H1 (cell line): Measurements from ENCODE around the gene CTDP1. TPM values are rescaled to one million over a fixed set of nuclear protein-coding genes. Genes with fewer than 3 reads are reported as not detected.

Experiments used
- CBX5 ChIP-seq: fragments of 300-800, 300-1000 bp; sonication (generic); IDR thresholded peaks from 2 replicates; pipeline ENCODE4 v1.7.1; 2016; ENCODE audit warnings: antibody characterized with exemption, low read length, low read depth
- CEBPB ChIP-seq: IDR thresholded peaks from 2 replicates; pipeline ENCODE4 v1.6.1; 2012; ENCODE audit warnings: low read depth, low read length
- EZH2 ChIP-seq: fragments of 200-600 bp; sonication (generic); IDR thresholded peaks from 2 replicates; pipeline ENCODE4 v1.7.1; 2012; ENCODE audit warnings: low read depth, mild to moderate bottlenecking, moderate library complexity, low read length, inconsistent platforms; ENCODE audit not compliant: severe bottlenecking
- HDAC2 ChIP-seq, 2 experiments: fragments of 300-600 bp in 1 of 2; sonication (generic) in 1 of 2; IDR thresholded peaks; 2 replicates each; pipeline ENCODE4 v1.6.1; 2011 to 2012; ENCODE audit warnings: low read depth in 2 of 2, low read length in 2 of 2, mild to moderate bottlenecking in 2 of 2, moderate library complexity in 2 of 2, borderline replicate concordance in 1 of 2, inconsistent platforms in 1 of 2
- JUND ChIP-seq: IDR thresholded peaks from 2 replicates; pipeline ENCODE4 v1.6.1; 2011; ENCODE audit warnings: mild to moderate bottlenecking, improper control_type of control experiment, low read length
- POU5F1 ChIP-seq: IDR thresholded peaks from 2 replicates; pipeline ENCODE4 v1.6.1; 2011; ENCODE audit warnings: low read depth, mild to moderate bottlenecking, low read length, moderate library complexity
- SP2 ChIP-seq: IDR thresholded peaks from 2 replicates; pipeline ENCODE4 v1.6.1; 2012; ENCODE audit warnings: mild to moderate bottlenecking, low read length, inconsistent platforms
- TCF12 ChIP-seq: IDR thresholded peaks from 2 replicates; pipeline ENCODE4 v1.6.1; 2011; ENCODE audit warnings: low read depth, mild to moderate bottlenecking, low read length
- polyA plus RNA-seq, 7 experiments: library from polyadenylated mRNA; depleted of rRNA in 3 of 7; stranded (reverse) in 5 of 7; unstranded in 2 of 7; fragments of >200 nt in 5 of 7; fragments of 200-250 nt in 2 of 7; gene quantifications; 1 replicate in 5 of 7; 2 replicates in 1 of 7; 4 replicates in 1 of 7; pipeline versions ENCODE4 v1.2.1 to v1.2.3, GENCODE V29; 2011 to 2013; ENCODE audit warnings: missing spikeins in 2 of 7, mixed read lengths in 2 of 7
- total RNA-seq: library from RNA; stranded (reverse); fragmentation: NEBNext Ultra II Directional; extraction: Animal tissue kit (Norgen Biotek cat#: 25700); gene quantifications from 2 replicates; pipeline ENCODE4 v1.2.1, GENCODE V29; 2021
- TF ChIP-seq, protein P1 (sequence below): fragments of 300-600 bp; sonication (generic); IDR thresholded peaks from 2 replicates; pipeline ENCODE4 v1.7.1; 2012; ENCODE audit warnings: low read length, moderate library complexity, mild to moderate bottlenecking, inconsistent platforms; ENCODE audit not compliant: insufficient replicate concordance

CTDP1 gene
- total and polyA plus RNA-seq, 2 of the 8 experiments (the other 6 are each of a cell fraction or from before 2014, with no cell fraction given) = 16.6 to 37.0 TPM

DNA sequence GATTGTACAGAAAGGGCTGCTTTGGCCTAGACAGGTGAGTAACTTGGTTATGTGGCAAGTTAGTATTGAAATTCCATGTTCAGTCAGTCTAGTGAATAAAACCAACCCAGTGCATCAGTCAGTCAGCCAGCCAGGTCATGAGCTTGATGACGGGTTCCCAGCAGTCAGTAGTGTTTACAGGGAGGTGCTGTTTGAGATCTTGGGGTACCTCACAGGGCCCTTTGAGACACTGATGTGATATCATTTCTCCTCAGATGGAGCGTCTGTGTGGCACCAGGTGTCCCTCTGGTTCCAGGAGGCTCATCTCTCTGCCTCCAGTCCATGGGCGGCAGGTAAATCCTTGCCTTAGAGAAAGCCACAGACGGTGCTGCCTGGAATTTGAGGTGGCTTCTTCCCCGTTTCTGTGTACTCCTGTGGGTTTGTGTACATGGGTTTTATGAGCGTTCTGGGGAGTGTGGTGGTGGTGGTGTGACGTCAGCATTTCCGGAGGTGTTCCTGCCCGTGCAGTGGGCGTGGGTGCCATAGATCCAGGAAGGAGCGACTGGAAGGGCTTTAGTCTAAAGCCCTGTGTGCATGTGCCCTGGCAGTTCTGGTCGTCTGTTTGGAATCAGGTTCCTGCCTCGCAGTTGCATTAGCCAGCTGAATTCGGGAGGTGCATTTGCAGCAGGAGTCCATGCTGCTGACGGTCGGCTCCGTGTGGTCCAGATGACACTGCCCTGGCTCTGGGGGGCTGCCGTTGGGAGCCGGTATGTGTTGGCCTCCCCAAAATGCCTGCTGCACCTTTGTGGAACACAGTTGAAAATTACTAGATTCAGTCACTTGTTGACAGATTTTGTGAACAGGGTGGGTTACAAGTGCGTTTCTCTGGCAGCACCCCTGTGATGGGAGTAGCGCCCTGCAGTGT, 2.1 kb downstream of the CTDP1 start (continued):
- TF ChIP-seq, protein P1, sequence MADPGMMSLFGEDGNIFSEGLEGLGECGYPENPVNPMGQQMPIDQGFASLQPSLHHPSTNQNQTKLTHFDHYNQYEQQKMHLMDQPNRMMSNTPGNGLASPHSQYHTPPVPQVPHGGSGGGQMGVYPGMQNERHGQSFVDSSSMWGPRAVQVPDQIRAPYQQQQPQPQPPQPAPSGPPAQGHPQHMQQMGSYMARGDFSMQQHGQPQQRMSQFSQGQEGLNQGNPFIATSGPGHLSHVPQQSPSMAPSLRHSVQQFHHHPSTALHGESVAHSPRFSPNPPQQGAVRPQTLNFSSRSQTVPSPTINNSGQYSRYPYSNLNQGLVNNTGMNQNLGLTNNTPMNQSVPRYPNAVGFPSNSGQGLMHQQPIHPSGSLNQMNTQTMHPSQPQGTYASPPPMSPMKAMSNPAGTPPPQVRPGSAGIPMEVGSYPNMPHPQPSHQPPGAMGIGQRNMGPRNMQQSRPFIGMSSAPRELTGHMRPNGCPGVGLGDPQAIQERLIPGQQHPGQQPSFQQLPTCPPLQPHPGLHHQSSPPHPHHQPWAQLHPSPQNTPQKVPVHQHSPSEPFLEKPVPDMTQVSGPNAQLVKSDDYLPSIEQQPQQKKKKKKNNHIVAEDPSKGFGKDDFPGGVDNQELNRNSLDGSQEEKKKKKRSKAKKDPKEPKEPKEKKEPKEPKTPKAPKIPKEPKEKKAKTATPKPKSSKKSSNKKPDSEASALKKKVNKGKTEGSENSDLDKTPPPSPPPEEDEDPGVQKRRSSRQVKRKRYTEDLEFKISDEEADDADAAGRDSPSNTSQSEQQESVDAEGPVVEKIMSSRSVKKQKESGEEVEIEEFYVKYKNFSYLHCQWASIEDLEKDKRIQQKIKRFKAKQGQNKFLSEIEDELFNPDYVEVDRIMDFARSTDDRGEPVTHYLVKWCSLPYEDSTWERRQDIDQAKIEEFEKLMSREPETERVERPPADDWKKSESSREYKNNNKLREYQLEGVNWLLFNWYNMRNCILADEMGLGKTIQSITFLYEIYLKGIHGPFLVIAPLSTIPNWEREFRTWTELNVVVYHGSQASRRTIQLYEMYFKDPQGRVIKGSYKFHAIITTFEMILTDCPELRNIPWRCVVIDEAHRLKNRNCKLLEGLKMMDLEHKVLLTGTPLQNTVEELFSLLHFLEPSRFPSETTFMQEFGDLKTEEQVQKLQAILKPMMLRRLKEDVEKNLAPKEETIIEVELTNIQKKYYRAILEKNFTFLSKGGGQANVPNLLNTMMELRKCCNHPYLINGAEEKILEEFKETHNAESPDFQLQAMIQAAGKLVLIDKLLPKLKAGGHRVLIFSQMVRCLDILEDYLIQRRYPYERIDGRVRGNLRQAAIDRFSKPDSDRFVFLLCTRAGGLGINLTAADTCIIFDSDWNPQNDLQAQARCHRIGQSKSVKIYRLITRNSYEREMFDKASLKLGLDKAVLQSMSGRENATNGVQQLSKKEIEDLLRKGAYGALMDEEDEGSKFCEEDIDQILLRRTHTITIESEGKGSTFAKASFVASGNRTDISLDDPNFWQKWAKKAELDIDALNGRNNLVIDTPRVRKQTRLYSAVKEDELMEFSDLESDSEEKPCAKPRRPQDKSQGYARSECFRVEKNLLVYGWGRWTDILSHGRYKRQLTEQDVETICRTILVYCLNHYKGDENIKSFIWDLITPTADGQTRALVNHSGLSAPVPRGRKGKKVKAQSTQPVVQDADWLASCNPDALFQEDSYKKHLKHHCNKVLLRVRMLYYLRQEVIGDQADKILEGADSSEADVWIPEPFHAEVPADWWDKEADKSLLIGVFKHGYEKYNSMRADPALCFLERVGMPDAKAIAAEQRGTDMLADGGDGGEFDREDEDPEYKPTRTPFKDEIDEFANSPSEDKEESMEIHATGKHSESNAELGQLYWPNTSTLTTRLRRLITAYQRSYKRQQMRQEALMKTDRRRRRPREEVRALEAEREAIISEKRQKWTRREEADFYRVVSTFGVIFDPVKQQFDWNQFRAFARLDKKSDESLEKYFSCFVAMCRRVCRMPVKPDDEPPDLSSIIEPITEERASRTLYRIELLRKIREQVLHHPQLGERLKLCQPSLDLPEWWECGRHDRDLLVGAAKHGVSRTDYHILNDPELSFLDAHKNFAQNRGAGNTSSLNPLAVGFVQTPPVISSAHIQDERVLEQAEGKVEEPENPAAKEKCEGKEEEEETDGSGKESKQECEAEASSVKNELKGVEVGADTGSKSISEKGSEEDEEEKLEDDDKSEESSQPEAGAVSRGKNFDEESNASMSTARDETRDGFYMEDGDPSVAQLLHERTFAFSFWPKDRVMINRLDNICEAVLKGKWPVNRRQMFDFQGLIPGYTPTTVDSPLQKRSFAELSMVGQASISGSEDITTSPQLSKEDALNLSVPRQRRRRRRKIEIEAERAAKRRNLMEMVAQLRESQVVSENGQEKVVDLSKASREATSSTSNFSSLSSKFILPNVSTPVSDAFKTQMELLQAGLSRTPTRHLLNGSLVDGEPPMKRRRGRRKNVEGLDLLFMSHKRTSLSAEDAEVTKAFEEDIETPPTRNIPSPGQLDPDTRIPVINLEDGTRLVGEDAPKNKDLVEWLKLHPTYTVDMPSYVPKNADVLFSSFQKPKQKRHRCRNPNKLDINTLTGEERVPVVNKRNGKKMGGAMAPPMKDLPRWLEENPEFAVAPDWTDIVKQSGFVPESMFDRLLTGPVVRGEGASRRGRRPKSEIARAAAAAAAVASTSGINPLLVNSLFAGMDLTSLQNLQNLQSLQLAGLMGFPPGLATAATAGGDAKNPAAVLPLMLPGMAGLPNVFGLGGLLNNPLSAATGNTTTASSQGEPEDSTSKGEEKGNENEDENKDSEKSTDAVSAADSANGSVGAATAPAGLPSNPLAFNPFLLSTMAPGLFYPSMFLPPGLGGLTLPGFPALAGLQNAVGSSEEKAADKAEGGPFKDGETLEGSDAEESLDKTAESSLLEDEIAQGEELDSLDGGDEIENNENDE = no peak
- TF ChIP-seq JUND (no peak), EZH2 (no peak), TCF12 (no peak), HDAC2 (IDR thresholded peaks at IDR 0.05; ENCODE audit: borderline replicate concordance in 1 of 2, low read depth in 2 of 2, low read length in 2 of 2) (no peak), CBX5 (no peak), CEBPB (no peak), POU5F1 (no peak), SP2 (no peak)
